SU-DHL-6 (cell line): Measurements from ENCODE around the gene ACSM5.

Experiments used
- H2AFZ ChIP-seq: fragments of 200-600 bp; sonication (generic); 2 replicates; pipeline ENCODE4 v1.6.1; 2014; ENCODE audit warnings: low read depth, mild to moderate bottlenecking, moderate library complexity, mixed read lengths, antibody characterized with exemption, low read length; ENCODE audit not compliant: severe bottlenecking
- H3F3A ChIP-seq: fragments of 200-600 bp; shearing (Covaris generic); 2 replicates; pipeline ENCODE4 v1.6.0; 2016; ENCODE audit warnings: antibody characterized with exemption, mild to moderate bottlenecking; ENCODE audit not compliant: insufficient read depth
- H3K27ac ChIP-seq: fragments of 200-600 bp; sonication (generic); 2 replicates; pipeline ENCODE4 v1.5.1; 2016; ENCODE audit warnings: low read depth, mild to moderate bottlenecking, low read length, moderate library complexity, mixed read lengths
- H3K27me3 ChIP-seq: fragments of 200-600 bp; sonication (generic), shearing (Covaris generic); 2 replicates; pipeline ENCODE4 v1.6.0; 2014; ENCODE audit warnings: mild to moderate bottlenecking, low read length
- H3K36me3 ChIP-seq: fragments of 200-600 bp; sonication (generic); 2 replicates; pipeline ENCODE4 v1.6.1; 2014; ENCODE audit warnings: mild to moderate bottlenecking, low read length, mixed read lengths
- H3K4me2 ChIP-seq: fragments of 300-600, 200-600 bp; shearing (Covaris generic), sonication (generic); 2 replicates; pipeline ENCODE4 v1.6.0; 2014; ENCODE audit warnings: low read length, low read depth, mild to moderate bottlenecking; ENCODE audit not compliant: poor library complexity, severe bottlenecking
- H3K4me3 ChIP-seq: fragments of 200-600 bp; sonication (generic); 2 replicates; pipeline ENCODE4 v1.5.1; 2014; ENCODE audit warnings: antibody characterized with exemption, low read length, mild to moderate bottlenecking, mixed read lengths; ENCODE audit not compliant: insufficient read depth, poor library complexity, severe bottlenecking
- H3K79me2 ChIP-seq: fragments of 200-600 bp; sonication (generic); 2 replicates; pipeline ENCODE4 v1.6.1; 2014; ENCODE audit warnings: mild to moderate bottlenecking, low read length, moderate library complexity; ENCODE audit not compliant: insufficient read depth
- H3K9ac ChIP-seq: fragments of 200-600 bp; sonication (generic); 2 replicates; pipeline ENCODE4 v1.7.0; 2014; ENCODE audit warnings: mild to moderate bottlenecking, low read length
- H3K9me2 ChIP-seq: fragments of 200-600 bp; sonication (generic); replicated peaks from 2 replicates; pipeline ENCODE4 v1.6.1; 2014; ENCODE audit warnings: low read length; ENCODE audit not compliant: insufficient read depth
- H3K9me3 ChIP-seq: fragments of 200-600 bp; sonication (generic); 2 replicates; pipeline ENCODE4 v1.6.1; 2014; ENCODE audit warnings: low read length, mixed read lengths; ENCODE audit not compliant: insufficient read depth
- H4K20me1 ChIP-seq: fragments of 200-600 bp; sonication (generic); 2 replicates; pipeline ENCODE4 v1.6.1; 2014; ENCODE audit warnings: low read depth, mild to moderate bottlenecking, antibody characterized with exemption, low read length, moderate library complexity, mixed read lengths
- EZH2phosphoT487 ChIP-seq: fragments of 200-600 bp; sonication (generic), shearing (Covaris generic); conservative IDR thresholded peaks from 2 replicates; pipeline ENCODE4 v1.6.1; 2018; ENCODE audit warnings: mild to moderate bottlenecking, antibody characterized with exemption, low read length, moderate library complexity, mixed read lengths
- TF ChIP-seq, protein P1 (sequence below): fragments of 200-600 bp; sonication (generic); IDR thresholded peaks from one replicate; pipeline ENCODE4 v1.5.1; 2017; ENCODE audit warnings: antibody characterized with exemption, mild to moderate bottlenecking, low read length, moderate library complexity; ENCODE audit not compliant: insufficient read depth, poor library complexity, severe bottlenecking

Gene ACSM5

DNA sequence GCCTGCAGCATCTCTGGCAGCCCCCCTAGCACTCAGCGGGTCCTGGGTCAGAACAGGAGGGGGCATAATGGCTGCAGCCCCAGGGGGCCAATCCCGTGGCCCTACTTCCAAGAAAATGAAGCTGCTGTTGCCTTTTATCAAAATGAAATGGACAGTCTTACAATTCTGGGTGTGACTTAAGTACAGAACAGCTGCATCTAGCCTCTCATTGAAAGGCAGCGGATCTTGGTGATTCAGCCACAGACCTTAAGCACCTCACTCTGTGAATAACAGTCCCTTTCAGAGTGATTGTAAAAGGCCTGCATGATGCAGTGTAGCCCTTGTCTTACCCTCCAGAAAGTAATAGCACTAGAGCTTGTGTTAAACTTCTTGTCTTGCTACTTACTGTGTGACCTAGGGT, 45.3 kb upstream of the ACSM5 start:
- H4K20me1 ChIP-seq: no peaks in the 10 kb centered on the region
- no peaks in the 10 kb centered on the region for H3F3A ChIP-seq
- H3K27ac ChIP-seq: no peak overlapping the region
- H3K4me2 ChIP-seq: no peak overlapping the region
- no peaks in the 10 kb centered on the region for H3K36me3 ChIP-seq
- no peaks in the 10 kb centered on the region for H3K27me3 ChIP-seq
- H2AFZ ChIP-seq: no peak overlapping the region
- no peak overlapping the region for H3K9ac ChIP-seq
- no peaks in the 10 kb centered on the region for H3K9me2 ChIP-seq
- H3K9me3 ChIP-seq: no peaks in the 10 kb centered on the region
- H3K4me3 ChIP-seq: no peak overlapping the region
- no peak for TF ChIP-seq EZH2phosphoT487
- TF ChIP-seq, protein P1, sequence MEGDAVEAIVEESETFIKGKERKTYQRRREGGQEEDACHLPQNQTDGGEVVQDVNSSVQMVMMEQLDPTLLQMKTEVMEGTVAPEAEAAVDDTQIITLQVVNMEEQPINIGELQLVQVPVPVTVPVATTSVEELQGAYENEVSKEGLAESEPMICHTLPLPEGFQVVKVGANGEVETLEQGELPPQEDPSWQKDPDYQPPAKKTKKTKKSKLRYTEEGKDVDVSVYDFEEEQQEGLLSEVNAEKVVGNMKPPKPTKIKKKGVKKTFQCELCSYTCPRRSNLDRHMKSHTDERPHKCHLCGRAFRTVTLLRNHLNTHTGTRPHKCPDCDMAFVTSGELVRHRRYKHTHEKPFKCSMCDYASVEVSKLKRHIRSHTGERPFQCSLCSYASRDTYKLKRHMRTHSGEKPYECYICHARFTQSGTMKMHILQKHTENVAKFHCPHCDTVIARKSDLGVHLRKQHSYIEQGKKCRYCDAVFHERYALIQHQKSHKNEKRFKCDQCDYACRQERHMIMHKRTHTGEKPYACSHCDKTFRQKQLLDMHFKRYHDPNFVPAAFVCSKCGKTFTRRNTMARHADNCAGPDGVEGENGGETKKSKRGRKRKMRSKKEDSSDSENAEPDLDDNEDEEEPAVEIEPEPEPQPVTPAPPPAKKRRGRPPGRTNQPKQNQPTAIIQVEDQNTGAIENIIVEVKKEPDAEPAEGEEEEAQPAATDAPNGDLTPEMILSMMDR: no peak
- no peaks in the 10 kb centered on the region for H3K79me2 ChIP-seq

DNA sequence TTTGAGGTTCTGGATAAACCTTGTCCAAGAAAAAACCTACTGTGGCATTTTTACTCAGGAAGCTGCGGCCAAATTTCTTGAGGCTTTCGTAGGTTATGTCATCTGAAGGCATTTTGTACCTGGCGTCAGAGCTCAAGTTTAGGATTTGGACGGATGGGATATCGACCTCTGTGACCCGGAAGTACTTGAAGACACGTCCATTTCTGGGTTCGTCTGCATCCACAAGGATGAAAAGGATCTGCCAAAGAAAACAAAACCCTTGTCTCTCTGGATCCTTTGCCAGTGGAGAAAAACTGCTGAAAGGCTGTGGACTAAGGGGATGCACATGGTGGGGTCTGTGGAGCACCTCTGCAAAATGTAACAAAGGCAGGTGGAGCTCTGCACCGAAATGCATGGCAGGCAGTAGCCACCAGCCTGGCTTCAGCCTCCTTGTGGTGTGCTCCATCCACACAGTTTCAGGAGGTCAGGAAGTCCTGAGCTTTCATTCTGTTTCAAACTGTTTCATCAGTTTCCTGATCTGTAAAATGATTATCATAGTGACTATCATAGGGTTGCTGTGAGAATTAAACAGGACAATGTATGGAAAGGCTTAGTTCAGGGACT, 39.8 kb upstream of the ACSM5 start:
- no peak overlapping the region for H2AFZ ChIP-seq
- no peaks in the 10 kb centered on the region for H3K36me3 ChIP-seq
- H3K79me2 ChIP-seq: no peaks in the 10 kb centered on the region
- no peaks in the 10 kb centered on the region for H3K9me2 ChIP-seq
- H3K27me3 ChIP-seq: no peaks in the 10 kb centered on the region
- no peak overlapping the region for H3K27ac ChIP-seq
- H4K20me1 ChIP-seq: no peaks in the 10 kb centered on the region
- TF ChIP-seq, protein P1: no peak
- TF ChIP-seq EZH2phosphoT487: no peak
- H3K9ac ChIP-seq: no peak overlapping the region
- no peaks in the 10 kb centered on the region for H3K9me3 ChIP-seq
- H3F3A ChIP-seq: no peaks in the 10 kb centered on the region
- H3K4me2 ChIP-seq: no peak overlapping the region
- H3K4me3 ChIP-seq: no peak overlapping the region

DNA sequence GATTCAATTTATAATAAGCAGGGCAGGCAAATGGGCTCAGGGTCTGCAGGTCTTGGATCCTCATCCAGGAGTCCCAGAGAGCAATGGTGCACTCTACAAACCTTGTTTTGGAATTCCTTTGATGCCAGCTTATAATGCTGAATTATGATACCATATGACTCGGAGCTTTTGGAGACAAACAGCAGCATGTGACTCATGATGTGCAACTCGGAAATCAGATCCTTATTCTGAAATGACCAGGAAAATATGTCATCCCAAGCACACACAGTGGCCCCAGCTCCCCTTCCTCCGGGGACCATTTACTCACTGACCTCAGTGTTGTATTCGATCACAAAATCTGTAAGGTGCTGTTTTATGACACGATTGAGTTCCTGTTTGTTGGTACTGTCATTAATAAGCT, 36.6 kb upstream of the ACSM5 start:
- Histone ChIP-seq H3K4me2 (no peak overlapping the region), H3K27me3 (no peaks in the 10 kb centered on the region), H3K27ac (no peak overlapping the region), H3K9me2 (no peaks in the 10 kb centered on the region), H3K79me2 (no peaks in the 10 kb centered on the region), H3K36me3 (no peaks in the 10 kb centered on the region), H3K4me3 (no peak overlapping the region), H4K20me1 (no peaks in the 10 kb centered on the region), H3K9me3 (no peaks in the 10 kb centered on the region), H3K9ac (no peak overlapping the region), H3F3A (no peaks in the 10 kb centered on the region), H2AFZ (no peak overlapping the region)
- TF ChIP-seq, protein P1: no peak
- no peak for TF ChIP-seq EZH2phosphoT487
